ENCODE data around the gene ZBTB48. TPM values are rescaled to one million over a fixed set of nuclear protein-coding genes. Genes with fewer than 3 reads are reported as not detected.

Gene ZBTB48
- total and polyA plus RNA-seq, 4 donors: 21.6 to 41.3 (median 34.3) TPM

DNA sequence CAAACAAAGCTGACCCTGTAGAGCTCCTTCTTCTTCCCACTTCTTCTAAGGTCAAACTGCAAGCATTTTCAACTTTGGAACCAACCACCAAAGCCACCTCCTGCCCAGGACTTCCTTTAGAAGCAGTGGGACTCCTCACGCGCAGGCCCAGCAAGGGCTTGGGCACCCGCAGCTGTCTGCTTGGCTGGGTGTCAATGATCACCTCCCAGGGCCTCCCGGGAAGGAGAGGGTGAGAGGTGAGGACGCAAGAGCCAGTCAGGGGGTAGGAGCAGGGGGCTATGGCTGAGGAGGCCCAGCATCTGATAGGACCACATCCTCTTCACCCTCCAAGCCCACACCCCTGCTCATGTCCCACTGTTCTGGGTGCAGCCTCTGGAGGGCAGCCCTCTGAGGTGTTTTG lies 12.6 kb downstream of the ZBTB48 start:
- Histone ChIP-seq H3K27ac (ENCODE audit: low read depth in 1 of 2, low read length in 1 of 2) (no peak overlapping the region), H3K9ac (ENCODE audit: insufficient read depth in 1 of 2, low read length in 2 of 2) (no peak overlapping the region), H3K27me3 (ENCODE audit: control insufficient read depth in 3 of 3, insufficient read depth in 3 of 3, low read length in 2 of 3) (no peaks in the 10 kb centered on the region), H3K36me3 (ENCODE audit: control insufficient read depth in 4 of 4, insufficient read depth in 4 of 4, low read length in 4 of 4) (peaks cover 0 to 75% (median 35%) of the 10 kb centered on the region in 4 donors), H3K9me3 (ENCODE audit: control insufficient read depth in 4 of 4, insufficient read depth in 3 of 4, low read length in 3 of 4) (no peaks in the 10 kb centered on the region), H3K4me1 (ENCODE audit: control insufficient read depth in 5 of 5, insufficient read depth in 5 of 5, low read length in 5 of 5) (peaks cover 0 to 4% (median 0%) of the 10 kb centered on the region in 5 donors), H3K4me3 (no peak overlapping the region)
- no peak for ATAC-seq (ENCODE audit: insufficient read depth, low FRiP score)
- WGBS, 2 donors: 28 to 52% methylated on average over 5 of the region's 5 CpGs
- TF ChIP-seq, protein P1, sequence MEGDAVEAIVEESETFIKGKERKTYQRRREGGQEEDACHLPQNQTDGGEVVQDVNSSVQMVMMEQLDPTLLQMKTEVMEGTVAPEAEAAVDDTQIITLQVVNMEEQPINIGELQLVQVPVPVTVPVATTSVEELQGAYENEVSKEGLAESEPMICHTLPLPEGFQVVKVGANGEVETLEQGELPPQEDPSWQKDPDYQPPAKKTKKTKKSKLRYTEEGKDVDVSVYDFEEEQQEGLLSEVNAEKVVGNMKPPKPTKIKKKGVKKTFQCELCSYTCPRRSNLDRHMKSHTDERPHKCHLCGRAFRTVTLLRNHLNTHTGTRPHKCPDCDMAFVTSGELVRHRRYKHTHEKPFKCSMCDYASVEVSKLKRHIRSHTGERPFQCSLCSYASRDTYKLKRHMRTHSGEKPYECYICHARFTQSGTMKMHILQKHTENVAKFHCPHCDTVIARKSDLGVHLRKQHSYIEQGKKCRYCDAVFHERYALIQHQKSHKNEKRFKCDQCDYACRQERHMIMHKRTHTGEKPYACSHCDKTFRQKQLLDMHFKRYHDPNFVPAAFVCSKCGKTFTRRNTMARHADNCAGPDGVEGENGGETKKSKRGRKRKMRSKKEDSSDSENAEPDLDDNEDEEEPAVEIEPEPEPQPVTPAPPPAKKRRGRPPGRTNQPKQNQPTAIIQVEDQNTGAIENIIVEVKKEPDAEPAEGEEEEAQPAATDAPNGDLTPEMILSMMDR (IDR thresholded peaks at IDR 0.05; ENCODE audit: control extremely low read depth, extremely low read depth): no peak
- DNase-seq: no peak

GRCh38 chr1:6592865-6593593 lies 13.2 kb downstream of the ZBTB48 start:
- Histone ChIP-seq H3K27me3 (ENCODE audit: control insufficient read depth in 3 of 3, insufficient read depth in 3 of 3, low read length in 2 of 3) (no peaks in the 10 kb centered on the region), H3K4me3 (no peak overlapping the region), H3K4me1 (ENCODE audit: control insufficient read depth in 5 of 5, insufficient read depth in 5 of 5, low read length in 5 of 5) (peaks cover 0 to 2% (median 0%) of the 10 kb centered on the region in 5 donors), H3K36me3 (ENCODE audit: control insufficient read depth in 4 of 4, insufficient read depth in 4 of 4, low read length in 4 of 4) (peaks cover 0 to 75% (median 37%) of the 10 kb centered on the region in 4 donors), H3K9ac (ENCODE audit: insufficient read depth in 1 of 2, low read length in 2 of 2) (no peak overlapping the region), H3K27ac (ENCODE audit: low read depth in 1 of 2, low read length in 1 of 2) (no peak overlapping the region), H3K9me3 (ENCODE audit: control insufficient read depth in 4 of 4, insufficient read depth in 3 of 4, low read length in 3 of 4) (no peaks in the 10 kb centered on the region)
- ATAC-seq (ENCODE audit: insufficient read depth, low FRiP score) (no peak), DNase-seq (no peak)
- 94 to 96% methylated on average over 38 of the region's 38 CpGs for WGBS, 2 donors
- TF ChIP-seq, protein P1 (IDR thresholded peaks at IDR 0.05; ENCODE audit: control extremely low read depth, extremely low read depth): no peak

GRCh38 chr1:6593810-6594209 lies 14.0 kb downstream of the ZBTB48 start:
- Histone ChIP-seq H3K27ac (ENCODE audit: low read depth in 1 of 2, low read length in 1 of 2) (no peak overlapping the region), H3K9me3 (ENCODE audit: control insufficient read depth in 4 of 4, insufficient read depth in 3 of 4, low read length in 3 of 4) (no peaks in the 10 kb centered on the region), H3K9ac (ENCODE audit: insufficient read depth in 1 of 2, low read length in 2 of 2) (no peak overlapping the region), H3K36me3 (ENCODE audit: control insufficient read depth in 4 of 4, insufficient read depth in 4 of 4, low read length in 4 of 4) (peaks cover 0 to 71% (median 35%) of the 10 kb centered on the region in 4 donors), H3K4me3 (no peak overlapping the region), H3K27me3 (ENCODE audit: control insufficient read depth in 3 of 3, insufficient read depth in 3 of 3, low read length in 2 of 3) (no peaks in the 10 kb centered on the region), H3K4me1 (ENCODE audit: control insufficient read depth in 5 of 5, insufficient read depth in 5 of 5, low read length in 5 of 5) (peaks cover 0 to 2% (median 0%) of the 10 kb centered on the region in 5 donors)
- ATAC-seq (ENCODE audit: insufficient read depth, low FRiP score) (no peak), DNase-seq (no peak)
- TF ChIP-seq, protein P1 (IDR thresholded peaks at IDR 0.05; ENCODE audit: control extremely low read depth, extremely low read depth): no peak
- 95 to 96% methylated on average over 15 of the region's 15 CpGs for WGBS, 2 donors
